Hematopoietic multipotent progenitor cell treated with erythropoietin and hydrocortisone succinate and interleukin-3 and kit ligand, for 4 days (in vitro differentiated cells): ENCODE data around the gene JAKMIP3.
"Not testable (repeated sequence)": the region's sequence is repeated elsewhere in the genome, so short reads cannot be mapped to it uniquely, and the experiment has no call there.

ENCODE experiments used
- DNase-seq: peaks from one replicate; pipeline ENCODE4 v3.0.0-alpha.2; 2015

Gene JAKMIP3

GRCh38 chr10:132066812-132067211 lies 1.1 kb downstream of the JAKMIP3 start:
- DNase-seq = no peak

- DNase-seq = no peak
Observed at GRCh38 chr10:132068431-132069121, 2.8 kb downstream of the JAKMIP3 start.

- no peak for DNase-seq
Observed at GRCh38 chr10:132069122-132069848, 3.5 kb downstream of the JAKMIP3 start.

GRCh38 chr10:132069849-132070182 lies 4.1 kb downstream of the JAKMIP3 start:
- DNase-seq = no peak

GRCh38 chr10:132070724-132071123 lies 5.0 kb downstream of the JAKMIP3 start:
- DNase-seq = no peak

GRCh38 chr10:132071667-132072066 lies 5.9 kb downstream of the JAKMIP3 start:
- DNase-seq = no peak

- no peak for DNase-seq
Observed at GRCh38 chr10:132075909-132076577, 10.3 kb downstream of the JAKMIP3 start.

- no peak for DNase-seq
Observed at GRCh38 chr10:132076578-132077081, 10.9 kb downstream of the JAKMIP3 start.

GRCh38 chr10:132077091-132077490 lies 11.3 kb downstream of the JAKMIP3 start:
- DNase-seq = no peak

GRCh38 chr10:132078746-132079345 lies 13.1 kb downstream of the JAKMIP3 start:
- DNase-seq = no peak

GRCh38 chr10:132084384-132084783 lies 18.6 kb downstream of the JAKMIP3 start:
- not testable (repeated sequence) for DNase-seq

- not testable (repeated sequence) for DNase-seq
Observed at GRCh38 chr10:132093236-132093635, 27.5 kb downstream of the JAKMIP3 start.

- no peak for DNase-seq
Observed at GRCh38 chr10:132094581-132095234, 29.0 kb downstream of the JAKMIP3 start.

- no peak for DNase-seq
Observed at GRCh38 chr10:132095403-132096113, 29.8 kb downstream of the JAKMIP3 start.

- DNase-seq = peak; percentile 37
Observed at GRCh38 chr10:132096223-132096622, 30.5 kb downstream of the JAKMIP3 start.

- no peak for DNase-seq
Observed at GRCh38 chr10:132096863-132097478, 31.2 kb downstream of the JAKMIP3 start.

GRCh38 chr10:132097609-132098377 lies 32.0 kb downstream of the JAKMIP3 start:
- no peak for DNase-seq

- no peak for DNase-seq
Observed at GRCh38 chr10:132098539-132099388, 33.0 kb downstream of the JAKMIP3 start.

GRCh38 chr10:132099389-132100090 lies 33.8 kb downstream of the JAKMIP3 start:
- DNase-seq = no peak
